Ishikawa (cell line): Measurements from ENCODE around the gene NTRK3.

Source experiments
- CEBPB ChIP-seq: IDR thresholded peaks from 2 replicates; pipeline ENCODE4 v1.6.1; 2012
- CREB1 ChIP-seq: IDR thresholded peaks from 2 replicates; pipeline ENCODE4 v1.6.1; 2012; ENCODE audit warnings: low read depth
- EGR1 ChIP-seq: IDR thresholded peaks from 2 replicates; pipeline ENCODE4 v1.6.1; 2012
- EP300 ChIP-seq: IDR thresholded peaks from 2 replicates; pipeline ENCODE4 v1.6.1; 2012; ENCODE audit warnings: borderline replicate concordance
- FOXM1 ChIP-seq: IDR thresholded peaks from 2 replicates; pipeline ENCODE4 v1.6.1; 2012; ENCODE audit warnings: low read depth, borderline replicate concordance
- NFIC ChIP-seq: IDR thresholded peaks from 2 replicates; pipeline ENCODE4 v1.6.1; 2012
- RAD21 ChIP-seq: IDR thresholded peaks from 2 replicates; pipeline ENCODE4 v1.6.1; 2012; ENCODE audit warnings: low read depth
- TAF1 ChIP-seq: IDR thresholded peaks from 2 replicates; pipeline ENCODE4 v1.6.1; 2012; ENCODE audit warnings: low read depth, mild to moderate bottlenecking
- TCF12 ChIP-seq: IDR thresholded peaks from 2 replicates; pipeline ENCODE4 v1.6.1; 2012; ENCODE audit warnings: low read depth
- TEAD4 ChIP-seq: IDR thresholded peaks from 2 replicates; pipeline ENCODE4 v1.6.1; 2012
- YY1 ChIP-seq: IDR thresholded peaks from 2 replicates; pipeline ENCODE4 v1.6.1; 2012; ENCODE audit warnings: low read depth
- ZBTB7A ChIP-seq: IDR thresholded peaks from 2 replicates; pipeline ENCODE4 v1.6.1; 2012; ENCODE audit warnings: low read depth
- TF ChIP-seq, protein P1 (sequence below): IDR thresholded peaks from 2 replicates; pipeline ENCODE4 v1.6.1; 2012; ENCODE audit warnings: low read depth, mild to moderate bottlenecking
- TF ChIP-seq, protein P2 (sequence below): IDR thresholded peaks from 2 replicates; pipeline ENCODE4 v1.6.1; 2012
- TF ChIP-seq, protein P3 (sequence below): IDR thresholded peaks from 2 replicates; pipeline ENCODE4 v1.6.1; 2012

Gene NTRK3

DNA sequence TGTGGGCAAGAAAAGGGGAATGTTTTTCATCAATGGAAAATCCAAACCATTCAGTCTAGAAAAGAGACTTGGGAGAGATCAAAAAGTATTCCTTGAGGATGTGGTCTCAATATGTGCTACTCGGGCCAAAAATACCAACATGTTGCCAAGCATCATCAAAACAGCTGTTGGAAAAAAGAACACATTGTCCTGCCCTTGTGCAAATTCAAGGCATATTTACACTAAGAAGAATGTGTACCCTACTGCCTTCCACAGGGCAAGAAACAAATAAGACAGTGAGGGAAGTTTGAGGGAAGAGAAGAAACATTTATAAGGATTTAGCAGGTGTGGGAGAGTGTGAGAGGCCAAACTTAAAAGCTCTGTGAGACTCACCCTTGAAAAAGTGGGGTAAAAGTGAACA, 252.1 kb downstream of the NTRK3 start:
- TF ChIP-seq, protein P1, sequence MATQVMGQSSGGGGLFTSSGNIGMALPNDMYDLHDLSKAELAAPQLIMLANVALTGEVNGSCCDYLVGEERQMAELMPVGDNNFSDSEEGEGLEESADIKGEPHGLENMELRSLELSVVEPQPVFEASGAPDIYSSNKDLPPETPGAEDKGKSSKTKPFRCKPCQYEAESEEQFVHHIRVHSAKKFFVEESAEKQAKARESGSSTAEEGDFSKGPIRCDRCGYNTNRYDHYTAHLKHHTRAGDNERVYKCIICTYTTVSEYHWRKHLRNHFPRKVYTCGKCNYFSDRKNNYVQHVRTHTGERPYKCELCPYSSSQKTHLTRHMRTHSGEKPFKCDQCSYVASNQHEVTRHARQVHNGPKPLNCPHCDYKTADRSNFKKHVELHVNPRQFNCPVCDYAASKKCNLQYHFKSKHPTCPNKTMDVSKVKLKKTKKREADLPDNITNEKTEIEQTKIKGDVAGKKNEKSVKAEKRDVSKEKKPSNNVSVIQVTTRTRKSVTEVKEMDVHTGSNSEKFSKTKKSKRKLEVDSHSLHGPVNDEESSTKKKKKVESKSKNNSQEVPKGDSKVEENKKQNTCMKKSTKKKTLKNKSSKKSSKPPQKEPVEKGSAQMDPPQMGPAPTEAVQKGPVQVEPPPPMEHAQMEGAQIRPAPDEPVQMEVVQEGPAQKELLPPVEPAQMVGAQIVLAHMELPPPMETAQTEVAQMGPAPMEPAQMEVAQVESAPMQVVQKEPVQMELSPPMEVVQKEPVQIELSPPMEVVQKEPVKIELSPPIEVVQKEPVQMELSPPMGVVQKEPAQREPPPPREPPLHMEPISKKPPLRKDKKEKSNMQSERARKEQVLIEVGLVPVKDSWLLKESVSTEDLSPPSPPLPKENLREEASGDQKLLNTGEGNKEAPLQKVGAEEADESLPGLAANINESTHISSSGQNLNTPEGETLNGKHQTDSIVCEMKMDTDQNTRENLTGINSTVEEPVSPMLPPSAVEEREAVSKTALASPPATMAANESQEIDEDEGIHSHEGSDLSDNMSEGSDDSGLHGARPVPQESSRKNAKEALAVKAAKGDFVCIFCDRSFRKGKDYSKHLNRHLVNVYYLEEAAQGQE, result no peak
- TF ChIP-seq ZBTB7A (no peak), CREB1 (no peak), EGR1 (no peak), TCF12 (no peak)
- TF ChIP-seq, protein P2, sequence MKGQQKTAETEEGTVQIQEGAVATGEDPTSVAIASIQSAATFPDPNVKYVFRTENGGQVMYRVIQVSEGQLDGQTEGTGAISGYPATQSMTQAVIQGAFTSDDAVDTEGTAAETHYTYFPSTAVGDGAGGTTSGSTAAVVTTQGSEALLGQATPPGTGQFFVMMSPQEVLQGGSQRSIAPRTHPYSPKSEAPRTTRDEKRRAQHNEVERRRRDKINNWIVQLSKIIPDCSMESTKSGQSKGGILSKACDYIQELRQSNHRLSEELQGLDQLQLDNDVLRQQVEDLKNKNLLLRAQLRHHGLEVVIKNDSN, result no peak

DNA sequence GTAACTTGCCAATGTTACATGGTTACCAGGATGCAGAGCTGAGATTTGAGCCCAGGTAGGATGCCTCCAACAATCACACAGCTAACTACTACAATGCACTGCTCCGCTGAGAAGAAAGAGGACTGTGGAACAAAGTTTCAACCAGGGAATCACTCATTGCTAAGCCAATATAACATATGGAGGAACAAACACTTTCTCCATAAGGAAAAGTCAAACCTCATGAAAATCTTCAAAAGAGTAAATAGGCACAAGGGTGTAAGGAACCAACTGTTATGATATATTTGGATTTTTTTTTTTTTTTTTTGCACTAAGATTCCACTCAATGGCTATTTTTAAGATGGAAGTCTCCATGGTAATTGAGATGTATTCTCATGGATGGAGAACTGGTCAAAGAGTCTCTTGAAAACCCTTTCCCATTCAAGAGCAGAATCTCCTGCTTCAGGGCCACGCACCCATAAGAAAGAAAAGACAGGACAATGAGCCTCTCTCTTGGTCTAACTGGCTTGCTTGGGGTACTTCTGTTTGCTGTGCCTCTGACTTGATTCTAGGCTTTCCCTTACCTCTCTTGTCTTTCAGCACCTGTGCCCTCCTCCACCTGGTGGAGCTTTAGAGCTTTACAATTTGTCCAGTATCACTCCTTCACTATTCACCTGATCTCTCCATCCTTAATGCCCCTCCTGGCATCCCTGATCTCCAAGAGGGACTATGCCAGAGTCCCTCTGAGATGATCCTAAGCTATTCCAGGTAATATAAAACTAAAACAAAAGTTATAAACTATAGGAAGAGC, 252.8 kb downstream of the NTRK3 start:
- TF ChIP-seq TAF1 (no peak), TCF12 (no peak), TEAD4 (no peak), CEBPB (no peak), NFIC (no peak), EP300 (no peak), YY1 (no peak)
- TF ChIP-seq, protein P1, result no peak

DNA sequence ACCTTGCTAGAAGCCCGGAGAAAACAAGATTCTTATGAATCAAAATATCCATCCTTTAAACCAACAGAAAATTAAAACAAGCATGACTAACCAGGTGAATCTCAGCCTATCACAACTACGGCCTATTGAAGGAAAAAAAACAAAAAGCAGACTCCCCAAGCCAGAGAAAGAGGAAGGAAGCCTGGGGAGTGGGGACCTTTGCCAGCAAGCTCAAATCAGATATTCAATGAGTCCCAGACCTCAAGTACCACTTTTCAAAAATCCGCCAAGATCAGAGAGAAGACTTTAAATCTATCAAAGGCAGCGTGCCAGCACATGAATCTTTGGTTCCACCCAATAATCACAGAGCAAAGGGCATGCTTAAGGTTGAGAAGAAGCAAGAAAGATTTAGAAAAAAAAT, 253.8 kb downstream of the NTRK3 start:
- TF ChIP-seq TCF12 (no peak), RAD21 (no peak), FOXM1 (no peak), ZBTB7A (no peak), EP300 (no peak)
- TF ChIP-seq, protein P2, result no peak

DNA sequence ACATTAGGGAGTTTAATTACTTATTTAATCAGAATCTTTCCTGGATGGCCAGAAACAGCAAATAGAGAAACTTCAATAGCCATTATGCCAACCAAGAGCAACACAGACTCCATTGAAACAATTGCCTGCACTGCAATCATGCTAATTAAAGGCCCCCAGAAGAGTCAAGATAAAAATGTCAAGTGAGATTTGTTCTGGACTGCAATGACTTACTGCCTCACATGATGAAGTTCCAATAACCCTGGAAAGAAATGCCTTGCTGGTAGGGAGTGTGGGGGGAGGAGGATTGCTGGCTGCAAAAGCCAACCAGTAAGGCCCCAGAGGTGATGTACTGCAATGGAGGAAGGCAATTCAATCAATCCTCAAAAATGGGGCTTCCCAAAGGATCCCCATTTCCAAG, 257.9 kb downstream of the NTRK3 start:
- no peak for TF ChIP-seq TAF1
- no peak for TF ChIP-seq FOXM1
- TF ChIP-seq, protein P3, sequence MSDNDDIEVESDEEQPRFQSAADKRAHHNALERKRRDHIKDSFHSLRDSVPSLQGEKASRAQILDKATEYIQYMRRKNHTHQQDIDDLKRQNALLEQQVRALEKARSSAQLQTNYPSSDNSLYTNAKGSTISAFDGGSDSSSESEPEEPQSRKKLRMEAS, result no peak
- TF ChIP-seq RAD21, result no peak
- no peak for TF ChIP-seq CREB1
- TF ChIP-seq, protein P2, result no peak
- no peak for TF ChIP-seq EGR1
- TF ChIP-seq TEAD4, result no peak
- no peak for TF ChIP-seq EP300
- TF ChIP-seq TCF12, result no peak
- TF ChIP-seq, protein P1, result no peak
- no peak for TF ChIP-seq YY1
- no peak for TF ChIP-seq CEBPB
- TF ChIP-seq ZBTB7A, result no peak
- TF ChIP-seq NFIC, result no peak

DNA sequence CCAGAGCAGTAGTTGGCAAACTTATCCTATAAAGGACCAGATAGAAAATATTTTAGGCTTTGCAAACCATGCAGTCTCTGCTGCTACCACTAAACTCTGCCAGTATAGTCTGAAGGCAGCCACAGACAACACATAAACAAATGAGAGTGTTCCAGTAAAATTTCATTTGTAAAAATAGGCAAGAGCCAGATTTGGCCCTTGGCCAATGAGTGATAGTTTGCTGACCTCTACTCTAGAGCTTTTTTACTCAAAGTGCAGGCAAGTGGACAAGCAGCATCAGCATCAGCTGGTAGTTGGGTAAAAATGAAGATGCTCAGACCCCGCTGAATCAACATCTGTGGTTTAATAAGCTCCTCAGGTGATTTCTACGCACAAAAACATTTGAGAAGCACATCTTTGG, 269.8 kb downstream of the NTRK3 start:
- TF ChIP-seq RAD21 (no peak), YY1 (no peak), TCF12 (no peak), NFIC (no peak), CEBPB (no peak), TAF1 (no peak)
- TF ChIP-seq, protein P2, result no peak
- TF ChIP-seq, protein P3, result no peak
